GM12878 (cell line): ENCODE measurements around the gene THAP4. TPM values are rescaled to one million over a fixed set of nuclear protein-coding genes. Genes with fewer than 3 reads are reported as not detected.

Experiments used
- ATAC-seq: fragments of 200-7000 bp; cut with Tn5 transposase; 3 replicates; pipeline ENCODE4 v1.9.1; 2020; ENCODE audit warnings: mild to moderate bottlenecking, moderate library complexity
- BruUV-seq: library from RNA; stranded (reverse); fragments of 400-500 nt; replicated peaks from 2 replicates; lab custom pipeline; 2021; lab: Mats Ljungman, UMichigan
- CTCF ChIA-PET: fragments of 300-600 bp; sonication (Branson Sonifier 250); formaldehyde crosslinking; extraction: SDS; loops from one replicate; lab custom pipeline; 2021; ENCODE audit warnings: inconsistent platforms; lab: Yijun Ruan, JAX
- POLR2A ChIA-PET: fragments of 350-600 bp; formaldehyde crosslinking; extraction: SDS; loops from one replicate; lab custom pipeline; 2021; ENCODE audit warnings: inconsistent platforms; lab: Charles Lee
- RAD21 ChIA-PET: fragments of 300-600 bp; sonication (Branson Sonifier 250); formaldehyde crosslinking; loops from one replicate; lab custom pipeline; 2023; ENCODE audit warnings: antibody characterized with exemption; ENCODE audit not compliant: unreplicated experiment; lab: Charles Lee
- SMC1A ChIA-PET: fragments of 300-600 bp; sonication (Branson Sonifier 250); formaldehyde crosslinking; loops from one replicate; lab custom pipeline; 2023; ENCODE audit not compliant: unreplicated experiment, uncharacterized antibody; lab: Charles Lee
- DNase-seq: peaks from one replicate; pipeline ENCODE4 v3.0.0-alpha.2; 2011; ENCODE audit warnings: low read depth, low spot score
- FAIRE-seq: peaks from 3 replicates; lab custom pipeline; 2011; peaks lifted over from hg19 to GRCh38; lab: Jason Lieb, UNC
- H2AFZ ChIP-seq: 2 replicates; pipeline ENCODE4 v1.6.0; 2011; ENCODE audit warnings: low read depth, low read length, control low read depth; ENCODE audit not compliant: control insufficient read depth
- H3K27ac ChIP-seq: 2 replicates; pipeline ENCODE4 v1.5.1; 2011; ENCODE audit warnings: control low read depth; ENCODE audit not compliant: control insufficient read depth, insufficient read depth
- H3K27me3 ChIP-seq, 2 experiments: replicated peaks in 1 of 2; 2 replicates each; pipeline versions ENCODE4 v1.6.0 to v1.6.1; 2011; ENCODE audit warnings: low read length in 1 of 2; ENCODE audit not compliant: control insufficient read depth in 2 of 2, insufficient read depth in 2 of 2
- H3K36me3 ChIP-seq, 2 experiments: 2 replicates each; pipeline ENCODE4 v1.5.1; 2011; ENCODE audit warnings: low read length in 1 of 2; ENCODE audit not compliant: control insufficient read depth in 2 of 2, insufficient read depth in 2 of 2
- H3K4me1 ChIP-seq: 2 replicates; pipeline ENCODE4 v1.6.1; 2011; ENCODE audit warnings: mild to moderate bottlenecking, low read length, moderate library complexity, mixed read lengths; ENCODE audit not compliant: control insufficient read depth, insufficient read depth
- H3K4me2 ChIP-seq: 2 replicates; pipeline ENCODE4 v1.6.0; 2011; ENCODE audit warnings: control low read depth; ENCODE audit not compliant: control insufficient read depth, insufficient read depth
- H3K4me3 ChIP-seq: fragments of 200-600 bp; sonication (generic); 2 replicates; pipeline ENCODE4 v1.5.1; 2016
- H3K79me2 ChIP-seq: 2 replicates; pipeline ENCODE4 v1.6.0; 2011; ENCODE audit warnings: low read length; ENCODE audit not compliant: control insufficient read depth, insufficient read depth
- H3K9ac ChIP-seq: 2 replicates; pipeline ENCODE4 v1.8.0; 2011; ENCODE audit warnings: low read length, control low read depth, mixed read lengths; ENCODE audit not compliant: control insufficient read depth, insufficient read depth
- H3K9me3 ChIP-seq: replicated peaks from 3 replicates; pipeline ENCODE4 v1.5.1; 2011; ENCODE audit warnings: mild to moderate bottlenecking, low read length; ENCODE audit not compliant: control insufficient read depth, insufficient read depth
- H4K20me1 ChIP-seq: 2 replicates; pipeline ENCODE4 v1.6.0; 2011; ENCODE audit not compliant: control insufficient read depth, insufficient read depth
- FOXK2 ChIP-seq: fragments of 450-650 bp; IDR thresholded peaks from 2 replicates; pipeline ENCODE4 v1.6.1; 2017; ENCODE audit warnings: mild to moderate bottlenecking, moderate library complexity
- JUND ChIP-seq: IDR thresholded peaks from 2 replicates; pipeline ENCODE4 v1.6.1; 2012; ENCODE audit warnings: low read depth, mild to moderate bottlenecking, low read length, improper control_type of control experiment, moderate library complexity
- NR2F1 ChIP-seq: fragments of 450-650 bp; conservative IDR thresholded peaks from 2 replicates; pipeline ENCODE4 v1.6.1; 2017; ENCODE audit warnings: mild to moderate bottlenecking
- ZBED1 ChIP-seq: IDR thresholded peaks from 2 replicates; pipeline ENCODE4 v1.6.1; 2016; ENCODE audit warnings: borderline replicate concordance
- WGBS: methylation state at CpG from one replicate; pipeline ENCODE4 v1.1.6; 2016; ENCODE audit warnings: low lambda C conversion rate; ENCODE audit not compliant: insufficient replicate concordance, insufficient coverage; ENCODE audit errors: missing lambda C conversion rate; 5-methylcytosine and 5-hydroxymethylcytosine counted together
- in situ Hi-C: fragments of 300-500 bp; cut with MboI; formaldehyde crosslinking; loops from 9 replicates; pipeline ENCODE4 v1.14.3; 2018; ENCODE audit warnings: mixed read lengths
- intact Hi-C: fragments of 100-400 bp; cut with micrococcal nuclease; formaldehyde crosslinking; loops from one replicate; pipeline ENCODE4 v1.14.2; 2022; ENCODE audit not compliant: unreplicated experiment
- polyA plus RNA-seq, 11 experiments: library from polyadenylated mRNA; depleted of rRNA in 4 of 11; unstranded in 6 of 11; stranded (reverse) in 5 of 11; fragments of >200 nt; fragmentation: Nextera tagmentation in 4 of 11; fragmentation: Illumina TruSeq in 1 of 11; extraction: Ambion mirVana in 4 of 11; extraction: Trizol in 1 of 11; gene quantifications; 1 replicate in 1 of 11; 2 replicates in 10 of 11; pipeline versions ENCODE4 v1.2.1 to v1.2.3, GENCODE V29; 2011 to 2016; ENCODE audit warnings: inconsistent platforms in 2 of 11, missing spikeins in 2 of 11, low read depth in 1 of 11
- total RNA-seq, 4 experiments: library from RNA; depleted of rRNA in 3 of 4; stranded (reverse); fragments of >200 nt in 3 of 4; fragmentation: Illumina TruSeq in 1 of 4; extraction: Trizol in 1 of 4; gene quantifications; 2 replicates each; pipeline versions ENCODE4 v1.2.1 to v1.2.3, GENCODE V29; 2013 to 2021
- TF ChIP-seq, protein P1 (sequence below): fragments of 450-650 bp; IDR thresholded peaks from 2 replicates; pipeline ENCODE4 v1.6.1; 2017; ENCODE audit warnings: antibody characterized with exemption, mild to moderate bottlenecking, moderate library complexity

Gene THAP4
- total and polyA plus RNA-seq, 10 of the 15 experiments (the other 5 are each of a cell fraction or from before 2014, with no cell fraction given), result 12.9 to 67.7 (median 44.5) TPM

DNA sequence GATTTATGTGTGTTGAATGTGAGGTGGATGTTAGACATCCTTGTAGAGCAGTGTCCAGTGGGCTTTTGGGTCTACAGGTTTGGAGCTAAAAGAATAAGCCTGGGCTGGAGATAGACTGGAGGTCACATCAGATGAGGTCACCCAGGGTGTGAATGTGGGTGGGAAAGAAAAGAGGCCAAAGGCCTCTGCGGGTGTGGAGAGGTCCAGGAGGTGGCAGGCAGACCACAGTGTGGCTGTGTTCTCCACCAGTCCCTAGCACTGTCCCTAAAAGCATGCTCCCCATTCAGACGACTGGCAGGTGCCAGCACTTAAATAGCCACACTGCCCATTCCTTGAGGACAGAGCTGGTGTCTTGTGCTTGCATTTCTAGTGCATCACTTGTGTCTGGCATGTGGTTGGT lies 4.7 kb upstream of the THAP4 start:
- no peak overlapping the region for H3K9ac ChIP-seq
- H3K27me3 ChIP-seq, result no peaks in the 10 kb centered on the region
- DNase-seq, result no peak
- peaks cover 61% of the 10 kb centered on the region for H3K79me2 ChIP-seq
- RAD21 ChIA-PET, result no interaction called here
- peaks cover 4% of the 10 kb centered on the region for H3K4me1 ChIP-seq
- TF ChIP-seq, protein P1, sequence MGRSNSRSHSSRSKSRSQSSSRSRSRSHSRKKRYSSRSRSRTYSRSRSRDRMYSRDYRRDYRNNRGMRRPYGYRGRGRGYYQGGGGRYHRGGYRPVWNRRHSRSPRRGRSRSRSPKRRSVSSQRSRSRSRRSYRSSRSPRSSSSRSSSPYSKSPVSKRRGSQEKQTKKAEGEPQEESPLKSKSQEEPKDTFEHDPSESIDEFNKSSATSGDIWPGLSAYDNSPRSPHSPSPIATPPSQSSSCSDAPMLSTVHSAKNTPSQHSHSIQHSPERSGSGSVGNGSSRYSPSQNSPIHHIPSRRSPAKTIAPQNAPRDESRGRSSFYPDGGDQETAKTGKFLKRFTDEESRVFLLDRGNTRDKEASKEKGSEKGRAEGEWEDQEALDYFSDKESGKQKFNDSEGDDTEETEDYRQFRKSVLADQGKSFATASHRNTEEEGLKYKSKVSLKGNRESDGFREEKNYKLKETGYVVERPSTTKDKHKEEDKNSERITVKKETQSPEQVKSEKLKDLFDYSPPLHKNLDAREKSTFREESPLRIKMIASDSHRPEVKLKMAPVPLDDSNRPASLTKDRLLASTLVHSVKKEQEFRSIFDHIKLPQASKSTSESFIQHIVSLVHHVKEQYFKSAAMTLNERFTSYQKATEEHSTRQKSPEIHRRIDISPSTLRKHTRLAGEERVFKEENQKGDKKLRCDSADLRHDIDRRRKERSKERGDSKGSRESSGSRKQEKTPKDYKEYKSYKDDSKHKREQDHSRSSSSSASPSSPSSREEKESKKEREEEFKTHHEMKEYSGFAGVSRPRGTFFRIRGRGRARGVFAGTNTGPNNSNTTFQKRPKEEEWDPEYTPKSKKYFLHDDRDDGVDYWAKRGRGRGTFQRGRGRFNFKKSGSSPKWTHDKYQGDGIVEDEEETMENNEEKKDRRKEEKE, result no peak
- no peak for TF ChIP-seq JUND
- TF ChIP-seq ZBED1, result no peak
- no peak for TF ChIP-seq FOXK2
- peak; percentile 55; the same call in 1 of the 2 replicates for TF ChIP-seq NR2F1
- TF ChIP-seq, all 136 proteins: peak for 1
- no peak overlapping the region for H3K27ac ChIP-seq
- H3K4me3 ChIP-seq, result no peak overlapping the region
- H3K9me3 ChIP-seq, result no peaks in the 10 kb centered on the region; the same call in 1 of the 3 replicates
- H2AFZ ChIP-seq, result no peak overlapping the region
- ATAC-seq, result no peak
- BruUV-seq, result no TSS peak
- SMC1A ChIA-PET, result interaction anchor here (0.7 to 2.6 kb wide), 2 partner anchors 17 to 200 kb away, joined by 3 to 6 read pairs; no protein-coding TSS in a partner anchor
- FAIRE-seq, result no peak
- H4K20me1 ChIP-seq, result no peaks in the 10 kb centered on the region
- CTCF ChIA-PET, result interaction anchor here (1.1 kb wide), 1 partner anchor 237 kb away, joined by 3 read pairs; no protein-coding TSS in a partner anchor
- in situ Hi-C loops (no loop called here), intact Hi-C loops (no loop called here)
- peak overlapping the region; percentile 38; the same call in 1 of the 2 replicates for H3K4me2 ChIP-seq
- peaks cover 2 to 5% of the 10 kb centered on the region in 2 experiments; a peak in 1 of 4 replicates for H3K36me3 ChIP-seq
- WGBS, result 66% methylated on average over 2 of the region's 2 CpGs
- POLR2A ChIA-PET, result no interaction called here
